ENCODE measurements around the gene IGFBP3.
A peak's percentile ranks its signal among the peaks of the same experiment; 100 is the strongest.

The IGFBP3 gene

GRCh38 chr7:45937301-45937700, 16.2 kb upstream of the IGFBP3 start:
- Histone ChIP-seq H4K8ac (ENCODE audit: low read length) (no peak overlapping the region), H3K4me1 (ENCODE audit: control insufficient read depth, insufficient read depth, low read depth, low read length) (no peaks in the 10 kb centered on the region), H3K14ac (ENCODE audit: low read length in 2 of 2) (no peak overlapping the region), H3K4me3 (ENCODE audit: insufficient read depth in 1 of 2, low read depth in 1 of 2, low read length in 2 of 2) (no peak overlapping the region), H3K9me3 (ENCODE audit: control insufficient read depth, low read length) (no peaks in the 10 kb centered on the region), H3K18ac (ENCODE audit: low read depth in 1 of 2, low read length in 2 of 2) (no peak overlapping the region), H3K9ac (ENCODE audit: low read length) (no peak overlapping the region), H3K79me1 (replicated peaks; ENCODE audit: low read length, poor library complexity, severe bottlenecking) (no peaks in the 10 kb centered on the region), H3K23ac (ENCODE audit: low read length in 2 of 2) (no peak overlapping the region), H3K36me3 (ENCODE audit: control insufficient read depth in 1 of 2, insufficient read depth in 2 of 2, low read depth in 1 of 2, low read length in 2 of 2) (no peaks in the 10 kb centered on the region), H2AFZ (ENCODE audit: low read depth, low read length) (no peak overlapping the region), H2BK12ac (ENCODE audit: low read length in 2 of 2) (no peak overlapping the region), H3K27ac (ENCODE audit: low read length, poor library complexity, severe bottlenecking) (no peak overlapping the region), H4K91ac (ENCODE audit: low read length) (no peak overlapping the region), H3K4ac (ENCODE audit: low read depth in 1 of 2, low read length in 2 of 2) (no peak overlapping the region), H2AK5ac (ENCODE audit: low read length, severe bottlenecking) (no peak overlapping the region), H2BK15ac (ENCODE audit: low read depth, poor library complexity, severe bottlenecking) (no peak overlapping the region), H2BK120ac (ENCODE audit: low read depth, low read length) (peak overlapping the region; percentile 24), H3K4me2 (ENCODE audit: low read length, poor library complexity, severe bottlenecking) (no peak overlapping the region), H3K27me3 (ENCODE audit: control insufficient read depth in 1 of 2, insufficient read depth in 1 of 2, low read length in 2 of 2) (peaks cover 0 to 7% of the 10 kb centered on the region in 2 experiments), H2BK5ac (ENCODE audit: low read depth, low read length, poor library complexity, severe bottlenecking) (no peak overlapping the region)
- DNase-seq = no peak
- WGBS = 83% methylated on average over 6 of the region's 6 CpGs

- no peak overlapping the region for H2AFZ ChIP-seq (ENCODE audit: low read depth, low read length)
- no peak overlapping the region for H3K9ac ChIP-seq (ENCODE audit: low read length)
- no peak overlapping the region for H2BK15ac ChIP-seq (ENCODE audit: low read depth, poor library complexity, severe bottlenecking)
- H3K14ac ChIP-seq (ENCODE audit: low read length in 2 of 2) = no peak overlapping the region
- no peaks in the 10 kb centered on the region for H3K79me1 ChIP-seq (replicated peaks; ENCODE audit: low read length, poor library complexity, severe bottlenecking)
- H3K36me3 ChIP-seq (ENCODE audit: control insufficient read depth in 1 of 2, insufficient read depth in 2 of 2, low read depth in 1 of 2, low read length in 2 of 2) = no peaks in the 10 kb centered on the region
- H4K8ac ChIP-seq (ENCODE audit: low read length) = no peak overlapping the region
- no peak overlapping the region for H2AK5ac ChIP-seq (ENCODE audit: low read length, severe bottlenecking)
- H3K23ac ChIP-seq (ENCODE audit: low read length in 2 of 2) = no peak overlapping the region
- no peak overlapping the region for H3K4me3 ChIP-seq (ENCODE audit: insufficient read depth in 1 of 2, low read depth in 1 of 2, low read length in 2 of 2)
- no peak overlapping the region for H3K18ac ChIP-seq (ENCODE audit: low read depth in 1 of 2, low read length in 2 of 2)
- no peak for DNase-seq
- no peak overlapping the region for H3K27ac ChIP-seq (ENCODE audit: low read length, poor library complexity, severe bottlenecking)
- no peaks in the 10 kb centered on the region for H3K4me1 ChIP-seq (ENCODE audit: control insufficient read depth, insufficient read depth, low read depth, low read length)
- H4K91ac ChIP-seq (ENCODE audit: low read length) = no peak overlapping the region
- no peaks in the 10 kb centered on the region for H3K27me3 ChIP-seq (ENCODE audit: control insufficient read depth in 1 of 2, insufficient read depth in 1 of 2, low read length in 2 of 2)
- no peak overlapping the region for H2BK120ac ChIP-seq (ENCODE audit: low read depth, low read length)
- no peak overlapping the region for H2BK5ac ChIP-seq (ENCODE audit: low read depth, low read length, poor library complexity, severe bottlenecking)
- no peak overlapping the region for H3K4ac ChIP-seq (ENCODE audit: low read depth in 1 of 2, low read length in 2 of 2)
- H2BK12ac ChIP-seq (ENCODE audit: low read length in 2 of 2) = no peak overlapping the region
- no peaks in the 10 kb centered on the region for H3K9me3 ChIP-seq (ENCODE audit: control insufficient read depth, low read length)
- no peak overlapping the region for H3K4me2 ChIP-seq (ENCODE audit: low read length, poor library complexity, severe bottlenecking)
Measured at GRCh38 chr7:45930967-45931366, 9.9 kb upstream of the IGFBP3 start.

- Histone ChIP-seq H3K4me3 (ENCODE audit: insufficient read depth in 1 of 2, low read depth in 1 of 2, low read length in 2 of 2) (no peak overlapping the region), H2AFZ (ENCODE audit: low read depth, low read length) (no peak overlapping the region), H2AK5ac (ENCODE audit: low read length, severe bottlenecking) (no peak overlapping the region), H3K18ac (ENCODE audit: low read depth in 1 of 2, low read length in 2 of 2) (no peak overlapping the region), H2BK5ac (ENCODE audit: low read depth, low read length, poor library complexity, severe bottlenecking) (no peak overlapping the region), H3K4me1 (ENCODE audit: control insufficient read depth, insufficient read depth, low read depth, low read length) (peaks cover 10% of the 10 kb centered on the region), H2BK15ac (ENCODE audit: low read depth, poor library complexity, severe bottlenecking) (no peak overlapping the region), H3K9me3 (ENCODE audit: control insufficient read depth, low read length) (no peaks in the 10 kb centered on the region), H2BK120ac (ENCODE audit: low read depth, low read length) (no peak overlapping the region), H3K9ac (ENCODE audit: low read length) (no peak overlapping the region), H3K36me3 (ENCODE audit: control insufficient read depth in 1 of 2, insufficient read depth in 2 of 2, low read depth in 1 of 2, low read length in 2 of 2) (no peaks in the 10 kb centered on the region), H4K8ac (ENCODE audit: low read length) (no peak overlapping the region), H4K91ac (ENCODE audit: low read length) (no peak overlapping the region), H3K27ac (ENCODE audit: low read length, poor library complexity, severe bottlenecking) (no peak overlapping the region), H3K23ac (ENCODE audit: low read length in 2 of 2) (no peak overlapping the region), H3K4me2 (ENCODE audit: low read length, poor library complexity, severe bottlenecking) (no peak overlapping the region), H3K4ac (ENCODE audit: low read depth in 1 of 2, low read length in 2 of 2) (no peak overlapping the region), H3K27me3 (ENCODE audit: control insufficient read depth in 1 of 2, insufficient read depth in 1 of 2, low read length in 2 of 2) (no peaks in the 10 kb centered on the region), H3K14ac (ENCODE audit: low read length in 2 of 2) (no peak overlapping the region), H2BK12ac (ENCODE audit: low read length in 2 of 2) (no peak overlapping the region), H3K79me1 (replicated peaks; ENCODE audit: low read length, poor library complexity, severe bottlenecking) (no peaks in the 10 kb centered on the region)
- peak; percentile 18 for DNase-seq
- 97% methylated on average over 2 of the region's 3 CpGs for WGBS
Measured at GRCh38 chr7:45927721-45928120, 6.6 kb upstream of the IGFBP3 start.

- peak overlapping the region in 1 of 2 experiments; percentile 86 for H3K4ac ChIP-seq (ENCODE audit: low read depth in 1 of 2, low read length in 2 of 2)
- H3K9me3 ChIP-seq (ENCODE audit: control insufficient read depth, low read length) = no peaks in the 10 kb centered on the region
- H2BK12ac ChIP-seq (ENCODE audit: low read length in 2 of 2) = peak overlapping the region; percentile 80 to 95
- H3K18ac ChIP-seq (ENCODE audit: low read depth in 1 of 2, low read length in 2 of 2) = peak overlapping the region; percentile 74 to 85
- H3K23ac ChIP-seq (ENCODE audit: low read length in 2 of 2) = no peak overlapping the region
- WGBS = 33% methylated on average over 5 of the region's 5 CpGs
- H4K8ac ChIP-seq (ENCODE audit: low read length) = peak overlapping the region; percentile 61
- H3K14ac ChIP-seq (ENCODE audit: low read length in 2 of 2) = no peak overlapping the region
- H3K4me2 ChIP-seq (ENCODE audit: low read length, poor library complexity, severe bottlenecking) = no peak overlapping the region
- peak; percentile 85 for DNase-seq
- H2BK5ac ChIP-seq (ENCODE audit: low read depth, low read length, poor library complexity, severe bottlenecking) = no peak overlapping the region
- no peaks in the 10 kb centered on the region for H3K36me3 ChIP-seq (ENCODE audit: control insufficient read depth in 1 of 2, insufficient read depth in 2 of 2, low read depth in 1 of 2, low read length in 2 of 2)
- H3K27me3 ChIP-seq (ENCODE audit: control insufficient read depth in 1 of 2, insufficient read depth in 1 of 2, low read length in 2 of 2) = peaks cover 9 to 11% of the 10 kb centered on the region in 2 experiments
- no peak overlapping the region for H2BK15ac ChIP-seq (ENCODE audit: low read depth, poor library complexity, severe bottlenecking)
- no peak overlapping the region for H2BK120ac ChIP-seq (ENCODE audit: low read depth, low read length)
- no peaks in the 10 kb centered on the region for H3K79me1 ChIP-seq (replicated peaks; ENCODE audit: low read length, poor library complexity, severe bottlenecking)
- H2AK5ac ChIP-seq (ENCODE audit: low read length, severe bottlenecking) = peak overlapping the region; percentile 78
- peaks cover 24% of the 10 kb centered on the region for H3K4me1 ChIP-seq (ENCODE audit: control insufficient read depth, insufficient read depth, low read depth, low read length)
- H3K4me3 ChIP-seq (ENCODE audit: insufficient read depth in 1 of 2, low read depth in 1 of 2, low read length in 2 of 2) = no peak overlapping the region
- H3K27ac ChIP-seq (ENCODE audit: low read length, poor library complexity, severe bottlenecking) = peak overlapping the region; percentile 59
- no peak overlapping the region for H2AFZ ChIP-seq (ENCODE audit: low read depth, low read length)
- H3K9ac ChIP-seq (ENCODE audit: low read length) = no peak overlapping the region
- H4K91ac ChIP-seq (ENCODE audit: low read length) = peak overlapping the region; percentile 57
Measured at GRCh38 chr7:45924283-45924682, 3.2 kb upstream of the IGFBP3 start.
